Erythroblast (primary cell): ENCODE data around the gene ABI3.

Source experiments
- GATA1 ChIP-seq: IDR thresholded peaks from 2 replicates; pipeline ENCODE4 v1.6.1; 2011; ENCODE audit warnings: low read depth, mild to moderate bottlenecking, control low read depth, low read length, moderate library complexity
- POLR2A ChIP-seq: IDR thresholded peaks from 2 replicates; pipeline ENCODE4 v1.6.1; 2011; ENCODE audit warnings: mild to moderate bottlenecking, low read length

- TF ChIP-seq POLR2A (no peak), GATA1 (no peak)
Measured at GRCh38 chr17:49223517-49224197, 13.2 kb downstream of the ABI3 start.
